Measurements from ENCODE around the gene TNFRSF19. TPM values are rescaled to one million over a fixed set of nuclear protein-coding genes. Genes with fewer than 3 reads are reported as not detected.

Gene TNFRSF19
- total and polyA plus RNA-seq, 2 of the 13 experiments (the other 11 are each of a cell fraction or from before 2014, with no cell fraction given): 75.3 to 77.7 TPM

- no peak for TF ChIP-seq IKZF1 (IDR thresholded peaks at IDR 0.05)
- TF ChIP-seq CSRNP1 (CRISPR knock-in tag; IDR thresholded peaks at IDR 0.05): no peak
- TF ChIP-seq THYN1 (CRISPR knock-in tag; IDR thresholded peaks at IDR 0.05; ENCODE audit: borderline replicate concordance, low read depth): no peak
- no peak for TF ChIP-seq HOXA5 (CRISPR knock-in tag; IDR thresholded peaks at IDR 0.05)
- TF ChIP-seq TCF12 (IDR thresholded peaks at IDR 0.05): no peak
- TF ChIP-seq TCF12 (CRISPR knock-in tag; IDR thresholded peaks at IDR 0.05): no peak
- no peak for TF ChIP-seq ZNF34 (CRISPR knock-in tag; IDR thresholded peaks at IDR 0.05; ENCODE audit: borderline replicate concordance)
- no peak for TF ChIP-seq ZNF850 (CRISPR knock-in tag; conservative IDR thresholded peaks at IDR 0.05)
- TF ChIP-seq STAT5B (CRISPR knock-in tag; IDR thresholded peaks at IDR 0.05): no peak
Measured at GRCh38 chr13:23716401-23716800, 146.2 kb downstream of the TNFRSF19 start (continued).

GRCh38 chr13:23718996-23719395 is 148.8 kb downstream of the TNFRSF19 start:
- BruUV-seq (replicated peaks): no TSS peak
- TF ChIP-seq ZNF383 (CRISPR knock-in tag; IDR thresholded peaks at IDR 0.05; ENCODE audit: borderline replicate concordance) (no peak), TCF7 (IDR thresholded peaks at IDR 0.05; ENCODE audit: low read depth) (peak; percentile 45; the same call in 1 of the 2 replicates), FOXP1 (IDR thresholded peaks at IDR 0.05) (no peak), FOXP1 (CRISPR knock-in tag; IDR thresholded peaks at IDR 0.05) (peak; percentile 6; the same call in 1 of the 2 replicates)
- H3K79me2 ChIP-seq (ENCODE audit: insufficient read depth, low read length): no peaks in the 10 kb centered on the region
- no peaks in the 10 kb centered on the region for H3K36me3 ChIP-seq (replicated peaks in 1 of 2; ENCODE audit: control insufficient read depth in 1 of 2, insufficient read depth in 2 of 2, low read length in 2 of 2)
- intact Hi-C loops (cut with micrococcal nuclease; ENCODE audit: unreplicated experiment) (no loop called here), in situ Hi-C loops (cut with HindIII; ENCODE audit: extremely low pct_ligation_motif_present, low pct_unique_long_range_greater_than_20kb) (loop anchor here (5.0 kb wide), 1 partner anchor 148 kb away; no protein-coding TSS in a partner anchor)
- H4K20me1 ChIP-seq (ENCODE audit: insufficient read depth, low read length): no peaks in the 10 kb centered on the region
- POLR2A ChIA-PET: no interaction called here
- CTCF ChIA-PET (ENCODE audit: low intra/inter-chr PET ratio, low total read pairs): no interaction called here
- peaks cover 68% of the 10 kb centered on the region for H3K4me1 ChIP-seq (ENCODE audit: insufficient read depth, low read length)
- FAIRE-seq (peak; percentile 18), ATAC-seq (no peak), DNase-seq (ENCODE audit: low spot score) (peak; percentile 73)
- H2AFZ ChIP-seq (ENCODE audit: low read length): no peak overlapping the region
- no peaks in the 10 kb centered on the region for H3K9me3 ChIP-seq (ENCODE audit: low read length)
- WGBS (ENCODE audit: low lambda C conversion rate): 10% methylated on average over 2 of the region's 2 CpGs
- H3K27ac ChIP-seq (ENCODE audit: extremely low read length, insufficient read depth, low read length): no peak overlapping the region
- no peak overlapping the region for H3K4me3 ChIP-seq (replicated peaks in 1 of 3; ENCODE audit: insufficient read depth in 1 of 3, low read depth in 2 of 3, low read length in 3 of 3)
- H3K27me3 ChIP-seq (ENCODE audit: control insufficient read depth in 1 of 2, insufficient read depth in 2 of 2, low read length in 2 of 2): no peaks in the 10 kb centered on the region
- H3K9ac ChIP-seq (ENCODE audit: insufficient read depth, low read depth, low read length): no peak overlapping the region
- H3K4me2 ChIP-seq (ENCODE audit: low read depth, low read length): peak overlapping the region; percentile 6; the same call in 1 of the 2 replicates
